Sigmoid colon (tissue), 7 donors: Measurements from ENCODE around the gene FLRT1. TPM values are rescaled to one million over a fixed set of nuclear protein-coding genes. Genes with fewer than 3 reads are reported as not detected.

Source experiments
- DNase-seq: peaks from one replicate; pipeline ENCODE4 v3.0.0-alpha.2; 2019
- H3K27ac ChIP-seq, 4 donors: fragments of 200-600 bp; sonication (generic); one replicate each; pipeline ENCODE4 v1.5.1; 2016 to 2019; ENCODE audit warnings: mild to moderate bottlenecking in 1 of 4
- H3K27me3 ChIP-seq, 3 donors: fragments of 200-600 bp; sonication (generic); one replicate each; pipeline ENCODE4 v1.5.1; 2019; ENCODE audit warnings: mild to moderate bottlenecking in 1 of 3
- H3K36me3 ChIP-seq, 4 donors: fragments of 200-600 bp; sonication (generic); one replicate each; pipeline ENCODE4 v1.5.1; 2016 to 2019
- H3K4me1 ChIP-seq, 4 donors: fragments of 200-600 bp; sonication (generic); one replicate each; pipeline ENCODE4 v1.5.1; 2017 to 2019
- H3K4me3 ChIP-seq, 4 donors: fragments of 200-600 bp; sonication (generic); one replicate each; pipeline ENCODE4 v1.5.1; 2017 to 2019; ENCODE audit warnings: mild to moderate bottlenecking in 2 of 4, moderate library complexity in 1 of 4
- H3K9me3 ChIP-seq, 4 donors: fragments of 200-600 bp in 3 of 4; sonication (generic) in 3 of 4; one replicate each; pipeline versions ENCODE4 v1.5.1 to v1.6.1; 2013 to 2019
- EP300 ChIP-seq, 4 donors: sonication (generic); formaldehyde crosslinking; IDR thresholded peaks; one replicate each; pipeline ENCODE4 v1.6.1; 2017; ENCODE audit warnings: antibody characterized with exemption in 4 of 4
- POLR2A ChIP-seq, 2 donors: fragments of 450-650 bp; IDR thresholded peaks; one replicate each; pipeline ENCODE4 v1.6.1; 2016; ENCODE audit warnings: antibody characterized with exemption in 2 of 2, mild to moderate bottlenecking in 2 of 2, moderate library complexity in 2 of 2
- POLR2AphosphoS5 ChIP-seq, 4 donors: sonication (generic); formaldehyde crosslinking; IDR thresholded peaks; one replicate each; pipeline ENCODE4 v1.6.1; 2017; ENCODE audit warnings: antibody characterized with exemption in 4 of 4
- WGBS, 2 donors: extraction: QIAGEN DNeasy Blood & Tissue Kit; methylation state at CpG; one replicate each; pipeline ENCODE4 v1.1.7; 2013; 5-methylcytosine and 5-hydroxymethylcytosine counted together
- intact Hi-C: fragments of 100-400 bp; cut with DNase I; formaldehyde crosslinking; loops from one replicate; pipeline ENCODE4 v1.15.1; 2023
- polyA plus RNA-seq, 3 donors: library from polyadenylated mRNA; stranded (reverse); fragments of 200-250 nt; gene quantifications; one replicate each; pipeline ENCODE4 v1.2.3, GENCODE V29; 2013
- total RNA-seq, 4 donors: library from RNA; depleted of rRNA; stranded (reverse); fragments of >200 nt; gene quantifications; one replicate each; pipeline ENCODE4 v1.1.0, GENCODE V29; 2016
- TF ChIP-seq, protein P1 (sequence below), 4 experiments: fragments of 450-650 bp in 3 of 4; fragments of 200-600 bp in 1 of 4; IDR thresholded peaks; one replicate each; pipeline ENCODE4 v1.5.1; 2016 to 2019; ENCODE audit warnings: antibody characterized with exemption in 4 of 4, mild to moderate bottlenecking in 3 of 4, moderate library complexity in 2 of 4
- donor health status: healthy with polysubstance abuse.
- donor health status: Bipolar disorder and iron deficiency.
- donor health status: healthy.

Gene FLRT1
- total and polyA plus RNA-seq, 7 donors: 0.66 to 6.9 (median 2.9) TPM; not detected in 2

- WGBS, 2 donors: 83 to 87% methylated on average over 15 of the region's 15 CpGs
- H3K27me3 ChIP-seq: no peaks in the 10 kb centered on the region
- DNase-seq: no peak
- TF ChIP-seq, protein P1, sequence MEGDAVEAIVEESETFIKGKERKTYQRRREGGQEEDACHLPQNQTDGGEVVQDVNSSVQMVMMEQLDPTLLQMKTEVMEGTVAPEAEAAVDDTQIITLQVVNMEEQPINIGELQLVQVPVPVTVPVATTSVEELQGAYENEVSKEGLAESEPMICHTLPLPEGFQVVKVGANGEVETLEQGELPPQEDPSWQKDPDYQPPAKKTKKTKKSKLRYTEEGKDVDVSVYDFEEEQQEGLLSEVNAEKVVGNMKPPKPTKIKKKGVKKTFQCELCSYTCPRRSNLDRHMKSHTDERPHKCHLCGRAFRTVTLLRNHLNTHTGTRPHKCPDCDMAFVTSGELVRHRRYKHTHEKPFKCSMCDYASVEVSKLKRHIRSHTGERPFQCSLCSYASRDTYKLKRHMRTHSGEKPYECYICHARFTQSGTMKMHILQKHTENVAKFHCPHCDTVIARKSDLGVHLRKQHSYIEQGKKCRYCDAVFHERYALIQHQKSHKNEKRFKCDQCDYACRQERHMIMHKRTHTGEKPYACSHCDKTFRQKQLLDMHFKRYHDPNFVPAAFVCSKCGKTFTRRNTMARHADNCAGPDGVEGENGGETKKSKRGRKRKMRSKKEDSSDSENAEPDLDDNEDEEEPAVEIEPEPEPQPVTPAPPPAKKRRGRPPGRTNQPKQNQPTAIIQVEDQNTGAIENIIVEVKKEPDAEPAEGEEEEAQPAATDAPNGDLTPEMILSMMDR (IDR thresholded peaks at IDR 0.05): no peak
- no peak for TF ChIP-seq POLR2A (IDR thresholded peaks at IDR 0.05)
- no peak for TF ChIP-seq POLR2AphosphoS5 (IDR thresholded peaks at IDR 0.05)
- TF ChIP-seq EP300 (IDR thresholded peaks at IDR 0.05): no peak
- no peaks in the 10 kb centered on the region for H3K36me3 ChIP-seq
- no peaks in the 10 kb centered on the region for H3K9me3 ChIP-seq
- H3K27ac ChIP-seq: peak overlapping the region in 3 of 4 donors; percentile 59 to 76 (median 61)
- intact Hi-C loops: no loop called here
- no peak overlapping the region for H3K4me3 ChIP-seq
- peaks cover 0 to 69% (median 42%) of the 10 kb centered on the region in 4 donors for H3K4me1 ChIP-seq
These were observed 20.6 kb downstream of the FLRT1 start for GRCh38 chr11:64056213-64056785.

- H3K27me3 ChIP-seq: no peaks in the 10 kb centered on the region
- intact Hi-C loops: no loop called here
- TF ChIP-seq, protein P1 (IDR thresholded peaks at IDR 0.05): no peak
- TF ChIP-seq POLR2AphosphoS5 (IDR thresholded peaks at IDR 0.05): no peak
- no peak for TF ChIP-seq POLR2A (IDR thresholded peaks at IDR 0.05)
- TF ChIP-seq EP300 (IDR thresholded peaks at IDR 0.05): no peak
- no peaks in the 10 kb centered on the region for H3K36me3 ChIP-seq
- H3K27ac ChIP-seq: peak overlapping the region in 3 of 4 donors; percentile 59 to 76 (median 61)
- DNase-seq: no peak
- no peaks in the 10 kb centered on the region for H3K9me3 ChIP-seq
- 89 to 94% methylated on average over 13 of the region's 13 CpGs for WGBS, 2 donors
- no peak overlapping the region for H3K4me3 ChIP-seq
- peaks cover 0 to 71% (median 45%) of the 10 kb centered on the region in 4 donors for H3K4me1 ChIP-seq
These were observed 21.1 kb downstream of the FLRT1 start for GRCh38 chr11:64056861-64057260.

GRCh38 chr11:64057890-64058289 is 22.2 kb downstream of the FLRT1 start:
- TF ChIP-seq POLR2A (IDR thresholded peaks at IDR 0.05) (no peak), EP300 (IDR thresholded peaks at IDR 0.05) (no peak), POLR2AphosphoS5 (IDR thresholded peaks at IDR 0.05) (no peak)
- TF ChIP-seq, protein P1 (IDR thresholded peaks at IDR 0.05): no peak
- Histone ChIP-seq H3K27ac (peak overlapping the region in 3 of 4 donors; percentile 10 to 76 (median 59)), H3K4me3 (no peak overlapping the region), H3K9me3 (no peaks in the 10 kb centered on the region), H3K4me1 (peaks cover 0 to 71% (median 45%) of the 10 kb centered on the region in 4 donors), H3K36me3 (no peaks in the 10 kb centered on the region), H3K27me3 (no peaks in the 10 kb centered on the region)
- intact Hi-C loops: no loop called here
- DNase-seq: no peak
- WGBS, 2 donors: 95 to 96% methylated on average over 10 of the region's 10 CpGs

DNA sequence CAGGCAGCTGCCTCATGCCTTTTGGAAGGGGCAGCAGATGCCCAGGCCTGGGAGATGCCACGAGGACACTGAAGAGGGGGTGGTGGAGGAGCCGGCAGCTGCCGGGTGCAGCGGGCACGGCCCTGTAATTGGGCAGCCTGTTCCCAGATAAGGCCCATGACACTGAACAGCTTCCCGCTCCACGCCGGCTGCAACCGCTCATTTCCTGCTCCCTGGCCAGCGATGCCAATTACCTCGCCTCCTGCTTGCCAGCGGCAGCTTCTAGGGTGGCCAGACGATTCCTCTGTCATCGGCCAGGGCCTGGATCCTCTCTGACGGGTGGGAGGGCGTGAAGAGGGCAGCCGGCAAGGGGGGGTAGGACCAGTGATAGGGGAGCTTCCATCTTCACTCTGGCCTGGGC is 22.8 kb downstream of the FLRT1 start:
- TF ChIP-seq POLR2AphosphoS5 (IDR thresholded peaks at IDR 0.05) (peak; percentile 49 to 88 (median 60)), EP300 (IDR thresholded peaks at IDR 0.05) (peak in 1 of 4 donors; percentile 80)
- TF ChIP-seq, protein P1 (IDR thresholded peaks at IDR 0.05): no peak
- Histone ChIP-seq H3K9me3 (no peaks in the 10 kb centered on the region), H3K4me1 (peaks cover 0 to 70% (median 45%) of the 10 kb centered on the region in 4 donors), H3K4me3 (no peak overlapping the region), H3K27ac (peak overlapping the region in 3 of 4 donors; percentile 14 to 76 (median 59)), H3K36me3 (no peaks in the 10 kb centered on the region), H3K27me3 (no peaks in the 10 kb centered on the region)
- 91 to 92% methylated on average over 17 of the region's 17 CpGs for WGBS, 2 donors
- DNase-seq: peak; percentile 89
- intact Hi-C loops: no loop called here
